Stimulated activated CD4-positive, alpha-beta T cell treated with anti-CD3 and anti-CD28 coated beads, Interleukin-1b, Interleukin-23, amount 100 ng/mL, for 4 hours (primary cell): Measurements from ENCODE around the gene ZSWIM9.
"Not testable (repeated sequence)": the region's sequence is repeated elsewhere in the genome, so short reads cannot be mapped to it uniquely, and the experiment has no call there.

Experiments used
- DNase-seq, 2 donors: peaks; one replicate each; pipeline ENCODE4 v3.0.0-alpha.2; 2020; ENCODE audit warnings: low read depth in 2 of 2

The ZSWIM9 gene

DNA sequence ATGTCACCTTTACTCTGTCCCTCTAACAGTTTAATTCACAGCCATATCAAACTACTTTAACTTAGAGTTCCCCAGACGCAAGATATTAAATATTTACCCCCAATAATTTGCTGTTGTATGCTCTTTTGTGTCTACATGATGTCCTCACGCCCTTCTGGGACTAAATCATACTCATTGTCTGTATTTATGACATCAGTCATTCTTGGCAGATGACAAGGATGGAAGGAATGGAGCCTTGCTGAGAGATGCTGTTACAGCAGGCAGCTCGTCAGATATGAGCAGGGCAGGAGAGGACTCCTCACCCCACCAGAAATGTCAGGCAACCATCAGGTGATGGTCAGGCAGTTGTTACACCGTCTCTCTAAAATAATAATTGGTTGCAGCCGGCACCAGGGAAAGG, 43.5 kb downstream of the ZSWIM9 start:
- no peak for DNase-seq

DNA sequence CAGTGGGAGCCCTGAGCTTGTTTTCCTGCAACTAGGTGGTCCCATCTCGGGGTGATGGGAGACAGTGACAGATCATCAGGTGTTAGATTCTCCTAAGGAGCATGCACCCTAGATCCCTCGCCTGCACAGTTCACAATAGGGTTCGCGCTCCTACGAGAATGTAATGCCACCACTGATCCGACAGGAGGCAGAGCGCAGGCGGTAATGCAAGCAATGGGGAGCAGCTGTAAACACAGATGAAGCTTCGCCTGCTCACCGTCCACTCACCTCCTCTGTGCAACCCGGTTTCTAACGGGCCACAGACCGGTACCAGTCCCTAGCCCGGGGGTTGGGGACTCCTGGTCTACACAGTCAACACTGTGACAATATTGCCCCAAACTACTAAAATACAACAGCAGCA, 46.5 kb downstream of the ZSWIM9 start:
- no peak for DNase-seq

DNA sequence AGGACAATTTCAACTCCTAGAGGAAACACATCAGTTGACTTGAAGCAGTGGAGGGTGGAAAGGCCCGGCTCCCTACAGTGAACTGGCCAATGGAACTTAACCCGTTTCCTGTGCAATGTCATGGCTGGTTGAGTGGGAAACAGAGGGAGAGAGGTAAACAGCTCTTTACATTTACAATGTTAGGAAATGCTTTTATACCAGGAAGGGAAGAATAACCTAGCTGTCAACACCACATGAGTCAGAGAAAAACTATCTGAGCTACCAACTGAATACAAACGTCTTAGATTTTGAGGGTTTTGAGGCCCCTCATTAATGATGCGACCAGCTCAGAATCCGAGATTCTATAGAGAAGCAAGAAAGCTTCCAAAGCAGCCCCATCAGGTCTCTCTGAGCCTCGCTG, 48.5 kb downstream of the ZSWIM9 start:
- DNase-seq: no peak

DNA sequence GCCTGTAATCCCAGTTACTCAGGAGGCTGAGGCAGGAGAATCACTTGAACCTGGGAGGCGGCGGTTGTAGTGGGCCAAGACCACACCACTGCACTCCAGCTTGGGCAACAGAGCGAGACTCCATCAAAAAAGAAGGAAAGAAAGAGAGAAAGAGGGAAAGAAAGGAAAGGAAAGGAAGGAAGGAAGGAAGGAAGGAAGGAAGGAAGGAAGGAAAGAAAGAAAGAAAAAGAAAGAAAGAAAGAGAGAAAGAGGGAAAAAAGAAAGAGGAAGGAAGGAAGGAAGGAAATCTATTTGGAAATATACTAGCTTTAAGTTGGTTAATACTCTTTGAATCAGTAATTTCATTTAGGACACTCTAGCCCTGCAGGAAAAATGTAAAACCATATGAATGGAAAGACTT, 50.3 kb downstream of the ZSWIM9 start:
- not testable (repeated sequence) for DNase-seq

DNA sequence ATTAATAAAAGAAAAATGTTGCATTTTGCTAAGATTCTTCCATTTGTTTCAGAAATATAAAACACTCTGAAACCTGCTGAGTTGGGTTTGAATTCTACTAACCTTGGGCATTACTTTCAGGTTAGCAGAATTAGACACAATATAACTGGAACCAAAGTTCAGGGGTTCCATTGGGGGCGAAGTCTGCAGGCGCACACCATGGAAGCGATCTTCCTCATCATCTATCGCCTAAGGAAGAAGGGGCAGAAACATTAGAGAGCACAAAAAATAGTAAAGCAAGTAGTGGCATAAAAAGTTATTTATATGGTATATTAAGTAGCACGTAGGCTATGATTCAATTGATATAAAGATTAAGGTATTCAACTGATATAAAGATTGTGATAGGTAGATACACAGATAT, 51.1 kb downstream of the ZSWIM9 start:
- no peak for DNase-seq

DNA sequence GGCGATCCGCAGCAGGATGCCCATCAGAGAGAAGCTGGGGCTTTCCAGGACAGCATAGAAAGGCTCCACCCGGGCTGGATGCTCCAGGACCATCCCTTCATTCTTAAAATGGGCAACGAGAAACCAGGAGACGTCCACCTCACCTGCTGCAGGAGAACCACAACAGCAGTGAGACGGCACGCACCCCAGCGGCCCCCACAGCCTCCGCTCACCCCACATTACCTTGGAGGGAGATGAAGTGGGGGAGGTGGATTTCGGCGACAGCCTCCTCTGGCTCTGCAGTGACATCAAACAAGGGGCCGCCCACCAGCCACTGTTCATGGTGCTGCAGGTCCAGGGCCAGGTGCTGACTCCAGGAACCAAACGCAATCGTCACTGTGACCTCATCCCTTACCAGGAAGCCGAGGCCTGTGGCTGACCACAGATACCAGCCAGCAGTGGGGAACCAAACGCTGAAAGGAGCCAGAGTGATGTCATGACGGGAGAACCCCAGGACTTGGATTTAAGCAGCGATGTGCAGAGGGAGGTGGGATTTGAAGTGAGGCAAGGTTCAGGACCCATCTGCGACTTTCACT, 60.2 kb downstream of the ZSWIM9 start:
- no peak for DNase-seq

DNA sequence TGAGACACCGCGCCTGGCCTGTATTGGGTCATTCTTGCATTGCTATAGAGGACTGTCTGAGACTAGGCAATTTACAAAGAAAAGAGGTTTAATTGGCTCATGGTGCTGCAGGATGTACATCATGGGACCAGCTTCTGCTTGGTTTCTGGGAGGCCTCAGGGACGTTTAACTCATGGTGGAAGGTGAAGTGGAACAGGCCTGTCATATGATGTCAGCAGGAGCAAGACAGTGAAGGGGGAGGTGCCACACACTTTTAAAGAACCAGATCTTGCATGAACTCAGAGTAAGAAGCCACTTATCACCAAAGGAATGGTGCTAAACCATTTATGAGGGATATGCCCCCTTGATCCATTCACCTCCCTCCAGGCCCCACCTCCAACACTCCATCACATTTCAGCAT, 66.6 kb downstream of the ZSWIM9 start:
- DNase-seq: no peak

DNA sequence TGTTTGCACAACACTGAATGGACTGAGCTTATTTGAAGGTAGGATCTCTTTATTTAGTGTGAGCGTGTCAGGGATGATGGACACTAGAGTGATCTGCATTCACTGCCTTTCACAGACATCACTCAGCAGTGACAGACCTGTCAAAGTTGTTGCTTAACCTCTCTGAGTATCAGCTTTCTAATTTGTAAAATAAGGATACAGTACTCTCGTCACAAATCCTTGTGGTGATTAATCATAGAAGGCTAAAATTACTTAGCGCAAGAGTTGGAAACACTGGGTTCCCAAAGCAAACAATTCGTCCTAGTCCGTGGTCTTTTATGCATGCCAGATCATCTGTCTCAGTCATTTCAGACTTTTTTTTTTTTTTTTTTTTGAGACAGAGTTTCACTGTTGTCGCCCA, 68.6 kb downstream of the ZSWIM9 start:
- no peak for DNase-seq

DNA sequence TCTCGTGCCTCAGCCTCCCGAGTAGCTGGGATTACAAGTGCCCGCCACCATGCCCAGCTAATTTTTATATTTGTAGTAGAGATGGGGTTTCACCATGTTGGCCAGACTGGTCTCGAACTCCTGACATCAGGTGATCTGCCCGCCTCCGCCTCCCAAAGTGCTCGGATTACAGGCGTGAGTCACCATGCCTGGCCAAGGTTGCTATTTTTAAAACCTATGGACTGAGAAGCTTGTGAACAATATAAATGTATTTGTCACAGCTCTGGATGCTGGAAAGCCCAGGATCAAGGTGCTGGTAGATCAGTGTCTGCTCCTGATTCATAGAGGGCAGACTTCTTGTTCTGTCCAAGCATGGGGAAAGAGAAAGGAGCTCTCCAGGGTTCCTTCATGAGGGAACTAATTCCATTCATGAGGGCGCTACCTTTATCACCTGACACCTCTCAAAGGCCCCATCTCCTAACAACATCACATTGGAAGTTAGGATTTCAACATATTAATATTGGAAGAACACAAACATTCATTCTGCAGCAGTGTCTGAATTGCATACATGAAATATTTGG, 69.2 kb downstream of the ZSWIM9 start:
- DNase-seq: no peak

DNA sequence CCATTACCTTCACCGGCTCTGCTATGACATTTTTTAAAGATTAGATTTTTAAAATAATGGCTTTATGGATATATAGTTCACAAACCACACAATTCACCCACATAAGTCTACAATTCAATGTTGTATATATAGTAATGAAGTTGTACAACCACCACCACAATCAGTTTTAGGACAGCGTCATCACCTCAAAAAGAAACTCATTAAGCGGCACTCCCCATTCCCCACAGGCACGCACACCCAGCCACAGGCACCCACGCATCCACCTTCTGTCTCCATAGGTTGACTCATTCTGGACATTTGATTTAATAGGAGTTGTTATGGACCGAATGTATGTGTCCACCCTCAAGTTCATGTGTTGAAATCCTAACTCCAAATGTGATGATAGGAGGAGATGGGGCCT, 71.3 kb downstream of the ZSWIM9 start:
- not testable (repeated sequence) for DNase-seq

DNA sequence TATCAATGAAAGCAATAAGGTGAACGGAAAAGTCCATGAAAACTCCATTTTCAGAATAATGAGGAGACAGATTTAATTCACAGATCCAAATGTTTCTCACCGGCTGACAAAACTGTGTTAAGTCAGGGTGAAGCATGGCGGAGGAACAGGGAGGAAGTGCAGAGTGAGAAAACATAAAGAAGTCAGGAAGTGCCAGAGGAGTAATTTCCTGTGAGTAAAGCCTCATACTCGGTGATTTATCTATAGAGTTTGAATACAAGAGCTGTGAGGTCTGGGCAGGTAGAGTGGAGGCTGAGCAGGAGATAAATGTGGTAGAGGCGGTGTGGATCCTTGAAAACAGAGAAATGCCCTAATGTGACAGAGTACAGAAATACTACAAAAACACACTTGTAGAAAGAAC, 73.8 kb downstream of the ZSWIM9 start:
- peak in 1 of 2 donors; percentile 41 for DNase-seq

DNA sequence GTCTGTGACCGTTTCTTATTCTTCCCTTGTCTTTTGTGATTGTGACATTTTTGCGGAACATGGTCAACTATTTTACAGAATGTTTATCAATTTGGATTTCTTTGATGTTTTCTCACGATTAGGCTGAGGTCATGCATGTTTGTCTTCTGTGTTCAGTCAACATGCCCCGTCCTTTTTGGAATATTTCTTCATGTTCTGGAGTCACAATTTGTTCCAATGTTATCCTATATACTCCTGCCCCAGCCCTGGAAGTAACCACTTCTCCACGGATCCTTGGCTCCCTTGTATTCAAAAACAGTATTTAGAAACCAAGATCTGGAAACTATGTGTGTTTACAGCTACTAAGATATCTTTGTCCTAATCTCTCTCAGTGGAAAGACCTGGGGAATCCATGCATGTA, 75.6 kb downstream of the ZSWIM9 start:
- DNase-seq: no peak

DNA sequence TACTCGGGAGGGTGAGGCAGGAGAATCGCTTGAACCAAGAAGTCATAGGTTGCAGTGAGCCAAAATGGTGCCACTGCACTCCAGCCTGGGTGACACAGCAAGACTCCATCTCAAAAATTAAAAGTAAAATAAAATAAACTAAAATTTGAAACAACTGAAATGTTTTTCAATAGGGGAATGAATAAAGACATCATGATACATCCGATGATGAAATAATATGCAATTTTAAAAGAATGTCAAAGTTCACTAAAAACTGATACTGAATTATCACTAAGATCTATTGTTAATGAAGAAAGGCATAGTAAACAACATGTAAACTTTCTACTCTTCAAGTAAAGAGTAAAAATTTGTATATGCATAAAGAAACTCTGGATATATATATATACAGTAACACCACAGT, 76.7 kb downstream of the ZSWIM9 start:
- no peak for DNase-seq
